GM23248 (cell line): ENCODE results near the gene SLC1A3.

Experiments
- EZH2 ChIP-seq: fragments of 200-600 bp; sonication (generic); IDR thresholded peaks from 2 replicates; pipeline ENCODE4 v1.6.1; 2018; ENCODE audit warnings: antibody characterized with exemption, mild to moderate bottlenecking; ENCODE audit not compliant: insufficient read depth, poor library complexity, severe bottlenecking
- EZH2phosphoT487 ChIP-seq: fragments of 200-600 bp; sonication (generic); IDR thresholded peaks from 2 replicates; pipeline ENCODE4 v1.6.1; 2018; ENCODE audit warnings: antibody characterized with exemption, moderate library complexity, mild to moderate bottlenecking, low read depth; ENCODE audit not compliant: insufficient read depth

DNA sequence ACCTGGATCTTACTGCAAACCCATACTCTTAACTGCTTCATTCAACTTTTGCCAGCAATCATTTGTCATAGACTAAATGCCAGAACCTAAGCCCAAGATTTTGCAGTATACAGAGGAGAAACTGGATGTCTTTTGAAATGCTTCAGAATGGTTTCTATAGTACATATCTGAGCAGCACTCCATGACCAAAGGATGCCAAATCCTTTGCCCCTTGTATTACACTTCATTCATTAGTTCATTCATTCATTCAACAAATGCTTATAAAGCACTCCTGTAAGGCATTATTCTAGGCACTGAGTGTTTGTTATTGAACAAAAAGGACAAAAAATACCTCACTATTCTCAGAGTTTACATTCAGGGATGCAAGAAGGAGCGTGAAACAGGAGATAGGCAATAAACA is 119.9 kb downstream of the SLC1A3 start:
- TF ChIP-seq EZH2phosphoT487: no peak
- TF ChIP-seq EZH2: no peak
